ENCODE measurements around the gene IL17RC.

Gene IL17RC

GRCh38 chr3:9916346-9916733, 558 bp upstream of the IL17RC start:
- H3K27ac Mint-ChIP-seq = no peak overlapping the region
- no peak for DNase-seq (ENCODE audit: low spot score in 2 of 2)
- H3K4me3 Mint-ChIP-seq = peak overlapping the region; percentile 58
- no peaks in the 10 kb centered on the region for H3K36me3 Mint-ChIP-seq
- ATAC-seq (ENCODE audit: low read depth) = no peak
- peaks cover 9% of the 10 kb centered on the region for H3K4me1 Mint-ChIP-seq
- peaks cover 3% of the 10 kb centered on the region for H3K27me3 Mint-ChIP-seq
- no peaks in the 10 kb centered on the region for H3K9me3 Mint-ChIP-seq

- H3K27me3 Mint-ChIP-seq = peaks cover 3% of the 10 kb centered on the region
- no peaks in the 10 kb centered on the region for H3K9me3 Mint-ChIP-seq
- ATAC-seq (ENCODE audit: low read depth) (no peak), DNase-seq (ENCODE audit: low spot score in 2 of 2) (no peak)
- no peaks in the 10 kb centered on the region for H3K36me3 Mint-ChIP-seq
- no peak overlapping the region for H3K27ac Mint-ChIP-seq
- H3K4me3 Mint-ChIP-seq = no peak overlapping the region
- peaks cover 9% of the 10 kb centered on the region for H3K4me1 Mint-ChIP-seq
These were observed 922 bp downstream of the IL17RC start for GRCh38 chr3:9917820-9918219.

GRCh38 chr3:9918261-9919038, 1.6 kb downstream of the IL17RC start:
- Mint-ChIP-seq H3K27me3 (peaks cover 5% of the 10 kb centered on the region), H3K4me3 (no peak overlapping the region), H3K36me3 (no peaks in the 10 kb centered on the region), H3K9me3 (no peaks in the 10 kb centered on the region), H3K27ac (no peak overlapping the region), H3K4me1 (peaks cover 9% of the 10 kb centered on the region)
- no peak for ATAC-seq (ENCODE audit: low read depth)
- DNase-seq (ENCODE audit: low spot score in 2 of 2) = no peak

- H3K27ac Mint-ChIP-seq = no peak overlapping the region
- ATAC-seq (ENCODE audit: low read depth) (no peak), DNase-seq (ENCODE audit: low spot score in 2 of 2) (no peak)
- H3K4me1 Mint-ChIP-seq = peaks cover 5% of the 10 kb centered on the region
- peaks cover 6% of the 10 kb centered on the region for H3K27me3 Mint-ChIP-seq
- no peaks in the 10 kb centered on the region for H3K36me3 Mint-ChIP-seq
- H3K4me3 Mint-ChIP-seq = no peak overlapping the region
- no peaks in the 10 kb centered on the region for H3K9me3 Mint-ChIP-seq
These were observed 11.3 kb downstream of the IL17RC start for GRCh38 chr3:9928158-9928557.

- H3K4me1 Mint-ChIP-seq = peaks cover 17% of the 10 kb centered on the region
- no peaks in the 10 kb centered on the region for H3K27me3 Mint-ChIP-seq
- H3K9me3 Mint-ChIP-seq = no peaks in the 10 kb centered on the region
- ATAC-seq (ENCODE audit: low read depth) (no peak), DNase-seq (ENCODE audit: low spot score in 2 of 2) (no peak)
- peaks cover 9% of the 10 kb centered on the region for H3K36me3 Mint-ChIP-seq
- H3K4me3 Mint-ChIP-seq = no peak overlapping the region
- H3K27ac Mint-ChIP-seq = no peak overlapping the region
These were observed 14.0 kb downstream of the IL17RC start for GRCh38 chr3:9930804-9931418.

- peak overlapping the region; percentile 95 for H3K27ac Mint-ChIP-seq
- no peaks in the 10 kb centered on the region for H3K27me3 Mint-ChIP-seq
- ATAC-seq (ENCODE audit: low read depth) (no peak), DNase-seq (ENCODE audit: low spot score in 2 of 2) (no peak)
- peak overlapping the region; percentile 99 for H3K4me3 Mint-ChIP-seq
- no peaks in the 10 kb centered on the region for H3K9me3 Mint-ChIP-seq
- H3K36me3 Mint-ChIP-seq = peaks cover 14% of the 10 kb centered on the region
- peaks cover 17% of the 10 kb centered on the region for H3K4me1 Mint-ChIP-seq
These were observed 15.6 kb downstream of the IL17RC start for GRCh38 chr3:9932535-9932842.

- H3K27me3 Mint-ChIP-seq = no peaks in the 10 kb centered on the region
- H3K4me1 Mint-ChIP-seq = peaks cover 17% of the 10 kb centered on the region
- H3K4me3 Mint-ChIP-seq = peak overlapping the region; percentile 99
- H3K27ac Mint-ChIP-seq = peak overlapping the region; percentile 95
- peak; percentile 69 for ATAC-seq (ENCODE audit: low read depth)
- DNase-seq (ENCODE audit: low spot score in 2 of 2) = peak; percentile 77 to 79
- H3K9me3 Mint-ChIP-seq = no peaks in the 10 kb centered on the region
- peaks cover 15% of the 10 kb centered on the region for H3K36me3 Mint-ChIP-seq
These were observed 16.1 kb downstream of the IL17RC start for GRCh38 chr3:9932843-9933560.

- H3K27ac Mint-ChIP-seq = peak within 1 kb of the TSS; percentile 95
- peak; percentile 97 for DNase-seq (ENCODE audit: low spot score in 2 of 2)
- H3K4me1 Mint-ChIP-seq = peaks cover 17% of the 10 kb centered on the region
- no peaks in the 10 kb centered on the region for H3K27me3 Mint-ChIP-seq
- no peaks in the 10 kb centered on the region for H3K9me3 Mint-ChIP-seq
- peaks cover 16% of the 10 kb centered on the region for H3K36me3 Mint-ChIP-seq
- H3K4me3 Mint-ChIP-seq = peak within 1 kb of the TSS; percentile 99
- peak; percentile 80 for ATAC-seq (ENCODE audit: low read depth)
These were observed 16.8 kb downstream of the IL17RC start, which contains the start of gene CRELD1 for GRCh38 chr3:9933561-9934234. Gene CRELD1, plus strand, starts transcription at chr3:9933834. Its CDS starts 605 bp downstream, at chr3:9934439.

GRCh38 chr3:9934235-9934621, 17.3 kb downstream of the IL17RC start:
- peak overlapping the region; percentile 99 for H3K4me3 Mint-ChIP-seq
- H3K4me1 Mint-ChIP-seq = peaks cover 17% of the 10 kb centered on the region
- H3K27me3 Mint-ChIP-seq = no peaks in the 10 kb centered on the region
- DNase-seq (ENCODE audit: low spot score in 2 of 2) (peak in 1 of 2 donors; percentile 26), ATAC-seq (ENCODE audit: low read depth) (peak; percentile 6)
- H3K9me3 Mint-ChIP-seq = no peaks in the 10 kb centered on the region
- H3K27ac Mint-ChIP-seq = peak overlapping the region; percentile 95
- H3K36me3 Mint-ChIP-seq = peaks cover 16% of the 10 kb centered on the region

- Mint-ChIP-seq H3K27ac (peak overlapping the region; percentile 62), H3K4me3 (peak overlapping the region; percentile 99), H3K27me3 (no peaks in the 10 kb centered on the region), H3K36me3 (peaks cover 16% of the 10 kb centered on the region), H3K4me1 (peaks cover 17% of the 10 kb centered on the region), H3K9me3 (no peaks in the 10 kb centered on the region)
- ATAC-seq (ENCODE audit: low read depth) = no peak
- no peak for DNase-seq (ENCODE audit: low spot score in 2 of 2)
These were observed 18.1 kb downstream of the IL17RC start for GRCh38 chr3:9934993-9935392.

GRCh38 chr3:9935966-9936510, 19.1 kb downstream of the IL17RC start:
- Mint-ChIP-seq H3K27me3 (no peaks in the 10 kb centered on the region), H3K4me1 (peaks cover 17% of the 10 kb centered on the region), H3K27ac (no peak overlapping the region), H3K4me3 (no peak overlapping the region), H3K36me3 (peaks cover 16% of the 10 kb centered on the region), H3K9me3 (no peaks in the 10 kb centered on the region)
- ATAC-seq (ENCODE audit: low read depth) (no peak), DNase-seq (ENCODE audit: low spot score in 2 of 2) (no peak)

- H3K36me3 Mint-ChIP-seq = peaks cover 19% of the 10 kb centered on the region
- no peaks in the 10 kb centered on the region for H3K9me3 Mint-ChIP-seq
- H3K27me3 Mint-ChIP-seq = no peaks in the 10 kb centered on the region
- no peak for ATAC-seq (ENCODE audit: low read depth)
- no peak for DNase-seq (ENCODE audit: low spot score in 2 of 2)
- H3K4me3 Mint-ChIP-seq = no peak overlapping the region
- peaks cover 15% of the 10 kb centered on the region for H3K4me1 Mint-ChIP-seq
- no peak overlapping the region for H3K27ac Mint-ChIP-seq
These were observed 20.8 kb downstream of the IL17RC start for GRCh38 chr3:9937486-9938238.

- no peak for DNase-seq (ENCODE audit: low spot score in 2 of 2)
- Mint-ChIP-seq H3K4me1 (peaks cover 15% of the 10 kb centered on the region), H3K4me3 (no peak overlapping the region), H3K36me3 (peaks cover 19% of the 10 kb centered on the region), H3K9me3 (no peaks in the 10 kb centered on the region), H3K27ac (no peak overlapping the region), H3K27me3 (no peaks in the 10 kb centered on the region)
- ATAC-seq (ENCODE audit: low read depth) = no peak
These were observed 22.1 kb downstream of the IL17RC start for GRCh38 chr3:9938966-9939365.

Measured in memory B cell (primary cell).